GM19438 (cell line): ENCODE data around the gene CHD8.
"Not testable (repeated sequence)": the region's sequence is repeated elsewhere in the genome, so short reads cannot be mapped to it uniquely, and the experiment has no call there.

ENCODE experiments used
- ATAC-seq: cut with Tn5 transposase; IDR thresholded peaks from one replicate; pipeline ENCODE4 v1.9.1; 2021; ENCODE audit warnings: low read depth; ENCODE audit not compliant: unreplicated experiment

CHD8 gene

DNA sequence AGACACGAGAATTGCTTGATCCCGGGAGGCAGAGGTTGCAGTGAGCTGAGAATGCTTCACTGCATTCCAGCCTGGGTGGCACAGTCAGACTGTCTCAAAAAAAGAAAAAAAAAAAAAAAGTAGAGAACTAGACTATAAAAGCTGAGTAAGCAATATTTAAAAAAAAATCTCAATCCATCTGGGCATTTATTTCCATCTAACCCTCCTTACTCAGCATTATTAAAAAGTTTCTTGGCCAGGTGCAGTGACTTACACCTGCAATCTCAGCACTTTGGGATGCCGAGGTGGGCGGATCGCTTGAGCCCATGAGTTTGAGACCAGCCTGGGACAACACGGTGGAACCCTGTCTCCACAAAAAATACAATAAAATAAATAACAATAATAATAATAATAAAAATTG, 76.6 kb downstream of the CHD8 start:
- ATAC-seq: no peak

GRCh38 chr14:21373980-21374379, 81.9 kb downstream of the CHD8 start:
- no peak for ATAC-seq

- ATAC-seq: not testable (repeated sequence)
These were observed 83.1 kb downstream of the CHD8 start for GRCh38 chr14:21372814-21373213.

DNA sequence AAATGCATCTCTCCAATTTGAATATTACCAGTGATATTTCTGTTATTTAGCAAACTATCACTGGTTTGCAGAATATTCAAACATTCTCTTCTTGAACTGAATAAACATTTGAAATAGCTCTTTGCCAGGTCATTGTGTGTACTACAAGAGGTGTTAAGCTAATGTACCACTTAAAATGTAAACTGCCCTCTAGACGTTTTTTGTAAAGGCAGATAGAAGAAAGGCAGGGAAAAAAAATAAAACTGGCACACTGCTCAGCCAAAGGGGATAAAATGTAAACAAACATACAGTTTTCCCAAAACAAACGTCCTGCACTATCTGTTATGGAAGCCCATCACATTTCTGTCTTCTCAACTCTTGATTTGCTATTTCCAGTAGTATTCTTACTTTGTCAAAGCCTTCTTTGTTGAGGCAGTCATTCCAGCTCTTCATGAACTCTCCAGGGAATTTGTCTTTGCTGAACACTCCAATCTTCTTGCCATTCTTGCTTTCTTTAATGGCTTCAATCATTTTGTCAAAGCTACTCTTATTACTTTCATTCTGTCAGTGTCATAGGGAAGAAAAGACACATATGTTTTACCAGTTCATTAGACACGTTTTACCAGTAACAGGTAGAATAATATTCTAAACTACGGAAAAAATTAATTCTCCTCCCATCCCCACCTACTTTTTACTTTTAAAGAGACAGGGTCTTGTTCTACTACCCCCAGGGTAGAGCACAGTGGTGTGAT, 85.8 kb downstream of the CHD8 start:
- no peak for ATAC-seq

DNA sequence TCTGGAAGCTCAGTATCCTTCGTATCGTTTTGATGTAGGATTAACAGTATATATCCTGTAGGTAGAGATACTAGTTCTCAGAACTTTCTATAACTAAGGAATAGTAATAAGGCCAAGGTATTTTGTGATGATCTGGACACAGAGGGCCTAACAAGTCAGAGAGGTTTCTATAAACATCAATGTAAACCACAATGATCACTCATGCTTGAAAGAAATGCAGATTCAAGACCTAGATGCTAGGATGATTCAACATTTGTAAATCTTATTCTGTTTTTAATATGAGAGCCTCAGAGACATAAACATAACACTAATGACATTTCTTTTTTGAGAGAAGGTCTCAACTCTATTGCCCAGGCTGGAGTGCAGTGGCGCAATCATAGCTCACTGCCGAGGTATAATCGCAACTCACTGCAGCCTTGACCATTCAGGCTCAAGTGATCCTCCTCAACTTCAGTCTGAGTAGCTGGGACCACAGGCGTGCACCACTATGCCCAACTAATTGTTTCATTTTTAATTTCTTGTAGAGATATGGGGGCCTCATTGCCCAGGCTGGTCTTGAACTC, 88.3 kb downstream of the CHD8 start:
- no peak for ATAC-seq

DNA sequence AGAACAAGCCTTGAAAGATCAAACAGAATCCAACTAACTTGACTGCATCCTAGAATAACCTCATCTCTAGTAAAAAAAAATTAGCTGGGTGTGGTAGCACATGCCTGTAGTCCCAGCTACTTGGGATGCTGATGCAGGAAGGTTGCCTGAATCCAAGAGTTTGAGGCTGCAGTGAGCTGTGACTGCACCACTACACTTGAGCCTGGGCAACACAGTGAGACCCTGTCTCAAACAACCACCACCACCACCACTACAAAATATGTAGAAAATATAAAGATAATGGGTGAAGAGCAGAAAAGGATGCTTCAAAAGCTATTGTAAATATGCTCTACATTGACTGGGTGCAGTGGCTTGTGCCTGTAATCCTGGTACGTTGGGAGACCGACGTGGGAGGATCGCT, 99.4 kb downstream of the CHD8 start:
- ATAC-seq: no peak

GRCh38 chr14:21352587-21352986, 103.3 kb downstream of the CHD8 start:
- ATAC-seq: no peak

DNA sequence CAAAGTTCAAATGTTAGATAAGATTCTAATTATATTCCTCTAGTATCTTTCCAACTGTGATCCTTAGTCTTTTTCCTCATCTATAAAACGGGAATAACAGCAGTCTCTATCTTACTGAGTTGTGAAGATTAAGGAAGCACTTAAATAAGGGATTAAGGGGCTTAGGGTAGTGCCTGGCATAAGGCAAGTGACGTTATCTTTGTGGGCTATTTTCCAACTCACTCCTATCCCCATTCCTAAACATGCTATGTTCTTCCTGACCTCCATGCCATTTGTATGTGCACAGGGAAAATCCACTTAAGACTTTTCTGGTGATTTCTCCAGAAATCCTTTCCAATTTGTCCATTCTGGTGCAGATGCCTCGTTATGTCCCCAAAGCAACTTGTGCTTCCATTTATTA, 105.4 kb downstream of the CHD8 start:
- ATAC-seq: no peak

- no peak for ATAC-seq
These were observed 108.7 kb downstream of the CHD8 start for GRCh38 chr14:21347201-21347600.

- no peak for ATAC-seq
These were observed 109.3 kb downstream of the CHD8 start for GRCh38 chr14:21346532-21347135.

DNA sequence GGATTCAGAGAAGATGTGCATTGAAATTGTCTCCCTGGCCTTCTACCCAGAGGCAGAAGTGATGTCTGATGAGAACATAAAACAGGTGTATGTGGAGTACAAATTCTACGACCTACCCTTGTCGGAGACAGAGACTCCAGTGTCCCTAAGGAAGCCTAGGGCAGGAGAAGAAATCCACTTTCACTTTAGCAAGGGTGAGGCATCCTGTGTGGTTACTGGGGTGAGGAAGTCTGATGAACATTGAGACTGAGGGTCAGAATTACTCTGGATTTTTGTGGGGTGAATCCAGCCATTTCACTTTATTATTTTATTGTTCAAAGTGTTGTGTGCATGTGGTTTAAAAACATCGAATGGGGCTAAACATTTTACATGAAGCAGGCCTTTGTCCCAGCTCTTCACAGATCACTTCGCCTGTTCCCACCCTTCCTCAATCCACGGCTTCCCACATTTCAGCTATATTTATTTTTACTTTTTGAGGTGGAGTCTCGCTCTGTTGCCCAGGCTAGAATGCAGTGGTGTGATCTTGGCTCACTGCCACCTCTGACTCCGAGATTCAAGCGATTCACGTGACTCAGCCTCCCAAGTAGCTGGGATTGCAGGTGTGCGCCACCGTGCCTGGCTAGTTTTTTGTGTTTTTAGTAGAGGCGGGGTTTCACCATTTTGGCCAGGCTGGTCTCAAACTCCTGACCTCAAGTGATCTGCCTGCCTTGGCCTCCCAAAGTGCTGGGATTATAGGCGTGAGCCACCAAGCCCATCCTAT, 112.7 kb downstream of the CHD8 start:
- ATAC-seq: no peak
